ENCODE measurements around the gene IL23A.
"Not testable (repeated sequence)": the region's sequence is repeated elsewhere in the genome, so short reads cannot be mapped to it uniquely, and the experiment has no call there.

Gene IL23A

DNA sequence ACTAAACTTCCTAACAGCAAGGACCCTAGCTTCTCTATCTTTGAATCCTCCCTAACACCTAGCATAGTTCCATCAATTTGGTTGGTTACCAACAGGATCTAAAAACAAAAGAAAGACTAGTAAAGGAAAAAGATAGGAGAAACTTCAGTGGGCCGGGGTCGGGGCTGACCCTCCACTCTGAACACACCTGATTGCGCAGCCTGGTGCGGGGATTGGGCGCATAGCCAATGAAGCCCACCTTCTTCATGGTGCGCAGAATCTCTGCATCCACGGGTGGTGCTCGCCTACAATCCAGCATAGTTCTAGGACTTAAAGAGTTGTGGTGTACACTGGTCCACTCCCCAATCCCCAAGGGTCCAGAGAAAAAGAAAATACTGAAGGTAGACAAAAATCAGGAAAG, 12.6 kb upstream of the IL23A start:
- Histone ChIP-seq H3K9ac (ENCODE audit: low read depth, low read length) (no peak overlapping the region), H3K27me3 (ENCODE audit: insufficient read depth, low read length) (no peaks in the 10 kb centered on the region), H3K27ac (ENCODE audit: low read depth, low read length) (no peak overlapping the region), H3K36me3 (ENCODE audit: insufficient read depth, low read length) (peaks cover 56% of the 10 kb centered on the region), H3K9me3 (ENCODE audit: insufficient read depth, low read depth, low read length) (no peaks in the 10 kb centered on the region), H3K4me3 (ENCODE audit: low read length) (no peak overlapping the region), H3K4me1 (ENCODE audit: insufficient read depth, low read length) (no peaks in the 10 kb centered on the region)
- WGBS, result 90% methylated on average over 8 of the region's 8 CpGs

DNA sequence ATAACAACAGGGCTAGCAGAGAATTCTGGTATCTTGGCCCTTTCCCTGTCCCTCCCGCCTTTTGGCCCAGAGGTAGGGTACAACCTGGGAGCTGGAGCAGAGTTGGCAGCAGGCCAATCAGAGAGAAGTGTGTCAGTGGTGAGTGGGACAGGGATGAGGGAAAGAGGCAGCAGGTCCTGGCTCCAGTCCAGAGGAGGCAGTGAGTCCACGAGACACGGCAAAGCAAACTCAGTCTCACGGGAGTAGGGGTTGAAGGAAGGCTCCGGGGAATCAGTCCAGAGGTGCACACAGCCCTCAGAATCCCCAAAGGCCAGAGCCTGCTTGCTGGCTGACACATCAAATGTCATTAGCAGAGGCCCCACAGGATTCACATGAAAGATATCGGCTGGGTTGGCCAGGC, 12.2 kb upstream of the IL23A start:
- peaks cover 56% of the 10 kb centered on the region for H3K36me3 ChIP-seq (ENCODE audit: insufficient read depth, low read length)
- WGBS, result 96% methylated on average over 6 of the region's 6 CpGs

GRCh38 chr12:56330936-56331490, 7.7 kb upstream of the IL23A start:
- Histone ChIP-seq H3K27me3 (ENCODE audit: insufficient read depth, low read length) (no peaks in the 10 kb centered on the region), H3K4me1 (ENCODE audit: insufficient read depth, low read length) (peaks cover 11% of the 10 kb centered on the region; the same call in 1 of the 2 replicates), H3K9me3 (ENCODE audit: insufficient read depth, low read depth, low read length) (no peaks in the 10 kb centered on the region), H3K4me3 (ENCODE audit: low read length) (no peak overlapping the region), H3K27ac (ENCODE audit: low read depth, low read length) (no peak overlapping the region), H3K9ac (ENCODE audit: low read depth, low read length) (no peak overlapping the region), H3K36me3 (ENCODE audit: insufficient read depth, low read length) (peaks cover 15% of the 10 kb centered on the region)
- 95% methylated on average over 6 of the region's 7 CpGs for WGBS

More for the DNA sequence above, 12.2 kb upstream of the IL23A start:
- no peak overlapping the region for H3K4me3 ChIP-seq (ENCODE audit: low read length)
- H3K4me1 ChIP-seq (ENCODE audit: insufficient read depth, low read length), result no peaks in the 10 kb centered on the region
- no peak overlapping the region for H3K9ac ChIP-seq (ENCODE audit: low read depth, low read length)
- no peak overlapping the region for H3K27ac ChIP-seq (ENCODE audit: low read depth, low read length)
- H3K27me3 ChIP-seq (ENCODE audit: insufficient read depth, low read length), result no peaks in the 10 kb centered on the region
- H3K9me3 ChIP-seq (ENCODE audit: insufficient read depth, low read depth, low read length), result no peaks in the 10 kb centered on the region

DNA sequence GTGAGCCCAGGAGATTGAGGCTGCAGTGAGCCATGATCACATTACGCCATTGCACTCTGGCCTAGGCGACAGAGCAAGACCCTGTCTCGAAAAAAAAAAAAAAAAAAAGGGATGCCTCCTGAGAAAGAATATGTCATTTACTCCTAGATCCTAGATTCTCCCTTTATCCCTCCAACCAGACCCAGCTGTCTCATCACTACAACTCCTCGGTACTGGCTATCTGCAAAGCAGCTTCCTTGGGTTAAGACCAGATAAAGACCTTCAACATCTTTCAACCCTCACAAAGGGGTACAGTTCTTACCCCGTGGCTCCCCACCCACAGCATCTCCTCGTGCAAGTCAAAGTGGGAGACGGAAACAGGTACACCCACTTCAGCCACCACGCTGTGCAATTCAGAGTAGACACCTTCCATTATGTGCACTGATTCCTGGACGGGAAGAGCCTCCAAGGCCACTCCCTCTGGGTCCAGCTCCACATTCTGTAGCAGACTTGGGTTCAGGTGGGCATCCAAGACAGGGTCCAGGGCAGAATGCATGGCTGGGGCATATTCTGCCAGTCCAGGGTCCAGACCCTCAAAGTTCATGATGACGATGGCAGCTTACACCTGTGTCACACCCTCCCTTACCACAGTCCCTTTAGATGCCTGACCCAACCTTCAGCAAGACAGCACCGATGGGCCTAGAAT, 6.0 kb upstream of the IL23A start:
- no peaks in the 10 kb centered on the region; the same call in 1 of the 2 replicates for H3K36me3 ChIP-seq (ENCODE audit: insufficient read depth, low read length)
- 96% methylated on average over 11 of the region's 11 CpGs for WGBS
- peaks cover 11% of the 10 kb centered on the region; the same call in 1 of the 2 replicates for H3K4me1 ChIP-seq (ENCODE audit: insufficient read depth, low read length)
- H3K27ac ChIP-seq (ENCODE audit: low read depth, low read length), result peak overlapping the region; percentile 80
- no peaks in the 10 kb centered on the region for H3K9me3 ChIP-seq (ENCODE audit: insufficient read depth, low read depth, low read length)
- peak overlapping the region; percentile 83 for H3K4me3 ChIP-seq (ENCODE audit: low read length)
- no peaks in the 10 kb centered on the region for H3K27me3 ChIP-seq (ENCODE audit: insufficient read depth, low read length)
- H3K9ac ChIP-seq (ENCODE audit: low read depth, low read length), result peak overlapping the region; percentile 86; the same call in 1 of the 2 replicates

GRCh38 chr12:56333197-56333678, 5.4 kb upstream of the IL23A start:
- peak overlapping the region; percentile 80 for H3K27ac ChIP-seq (ENCODE audit: low read depth, low read length)
- peaks cover 17% of the 10 kb centered on the region for H3K4me1 ChIP-seq (ENCODE audit: insufficient read depth, low read length)
- WGBS, result 45% methylated on average over 6 of the region's 8 CpGs

GRCh38 chr12:56333679-56334489, 4.8 kb upstream of the IL23A start, which contains the start of gene PAN2:
TSS of gene PAN2 (minus strand) at chr12:56334000. CDS start at chr12:56333094, 906 bp downstream.
- WGBS, result under 1% methylated on average over 44 of the region's 45 CpGs
- H3K27me3 ChIP-seq (ENCODE audit: insufficient read depth, low read length), result no peaks in the 10 kb centered on the region
- peaks cover 21% of the 10 kb centered on the region for H3K4me1 ChIP-seq (ENCODE audit: insufficient read depth, low read length)

More at GRCh38 chr12:56333197-56333678, 5.4 kb upstream of the IL23A start:
- H3K9ac ChIP-seq (ENCODE audit: low read depth, low read length), result peak overlapping the region; percentile 86
- H3K4me3 ChIP-seq (ENCODE audit: low read length), result peak overlapping the region; percentile 83
- H3K36me3 ChIP-seq (ENCODE audit: insufficient read depth, low read length), result no peaks in the 10 kb centered on the region; the same call in 1 of the 2 replicates
- H3K27me3 ChIP-seq (ENCODE audit: insufficient read depth, low read length), result no peaks in the 10 kb centered on the region
- H3K9me3 ChIP-seq (ENCODE audit: insufficient read depth, low read depth, low read length), result no peaks in the 10 kb centered on the region

DNA sequence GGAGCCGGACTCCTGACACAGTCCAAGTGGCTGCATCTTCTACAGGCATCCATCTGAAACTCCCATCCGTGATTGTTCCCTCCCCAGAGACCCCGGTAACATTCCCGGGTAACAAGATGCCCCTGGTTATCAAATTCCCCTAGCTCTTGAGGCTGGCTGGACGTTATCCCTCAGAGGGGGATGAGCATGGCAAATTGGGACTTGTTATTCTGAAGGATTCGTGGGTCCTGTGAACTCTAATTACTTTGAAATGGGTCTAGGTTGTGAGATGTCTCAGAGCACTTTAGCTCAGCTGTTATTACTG, 4.2 kb upstream of the IL23A start:
- Histone ChIP-seq H3K36me3 (ENCODE audit: insufficient read depth, low read length) (no peaks in the 10 kb centered on the region), H3K4me1 (ENCODE audit: insufficient read depth, low read length) (peaks cover 27% of the 10 kb centered on the region), H3K27me3 (ENCODE audit: insufficient read depth, low read length) (no peaks in the 10 kb centered on the region), H3K4me3 (ENCODE audit: low read length) (peak overlapping the region; percentile 83), H3K9me3 (ENCODE audit: insufficient read depth, low read depth, low read length) (no peaks in the 10 kb centered on the region), H3K9ac (ENCODE audit: low read depth, low read length) (peak overlapping the region; percentile 86), H3K27ac (ENCODE audit: low read depth, low read length) (peak overlapping the region; percentile 80)
- 12% methylated on average over 6 of the region's 6 CpGs for WGBS

More at GRCh38 chr12:56333679-56334489, 4.8 kb upstream of the IL23A start, which contains the start of gene PAN2:
- Histone ChIP-seq H3K9me3 (ENCODE audit: insufficient read depth, low read depth, low read length) (no peaks in the 10 kb centered on the region), H3K36me3 (ENCODE audit: insufficient read depth, low read length) (no peaks in the 10 kb centered on the region), H3K27ac (ENCODE audit: low read depth, low read length) (peak within 1 kb of the TSS; percentile 80), H3K9ac (ENCODE audit: low read depth, low read length) (peak within 1 kb of the TSS; percentile 86), H3K4me3 (ENCODE audit: low read length) (peak within 1 kb of the TSS; percentile 83)

DNA sequence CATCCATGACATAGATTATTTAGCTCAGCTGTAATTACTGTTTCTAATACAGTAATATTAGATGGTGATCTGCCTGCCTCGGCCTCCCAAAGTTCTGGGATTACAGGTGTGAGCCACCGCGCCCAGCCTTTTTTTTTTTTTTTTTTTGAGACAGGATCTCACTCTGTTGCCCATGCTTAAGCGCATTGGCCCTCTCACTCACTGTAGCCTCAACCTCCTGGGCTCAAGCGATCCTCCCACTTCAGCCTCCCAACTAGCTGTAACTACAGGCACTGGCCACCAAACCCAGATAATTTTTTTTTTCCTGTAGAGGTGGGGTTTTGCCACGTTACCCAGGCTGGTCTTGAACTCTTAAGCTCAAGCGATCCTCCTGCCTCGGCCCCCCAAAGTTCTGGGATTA, 3.2 kb upstream of the IL23A start:
- WGBS, result 95% methylated on average over 8 of the region's 8 CpGs

DNA sequence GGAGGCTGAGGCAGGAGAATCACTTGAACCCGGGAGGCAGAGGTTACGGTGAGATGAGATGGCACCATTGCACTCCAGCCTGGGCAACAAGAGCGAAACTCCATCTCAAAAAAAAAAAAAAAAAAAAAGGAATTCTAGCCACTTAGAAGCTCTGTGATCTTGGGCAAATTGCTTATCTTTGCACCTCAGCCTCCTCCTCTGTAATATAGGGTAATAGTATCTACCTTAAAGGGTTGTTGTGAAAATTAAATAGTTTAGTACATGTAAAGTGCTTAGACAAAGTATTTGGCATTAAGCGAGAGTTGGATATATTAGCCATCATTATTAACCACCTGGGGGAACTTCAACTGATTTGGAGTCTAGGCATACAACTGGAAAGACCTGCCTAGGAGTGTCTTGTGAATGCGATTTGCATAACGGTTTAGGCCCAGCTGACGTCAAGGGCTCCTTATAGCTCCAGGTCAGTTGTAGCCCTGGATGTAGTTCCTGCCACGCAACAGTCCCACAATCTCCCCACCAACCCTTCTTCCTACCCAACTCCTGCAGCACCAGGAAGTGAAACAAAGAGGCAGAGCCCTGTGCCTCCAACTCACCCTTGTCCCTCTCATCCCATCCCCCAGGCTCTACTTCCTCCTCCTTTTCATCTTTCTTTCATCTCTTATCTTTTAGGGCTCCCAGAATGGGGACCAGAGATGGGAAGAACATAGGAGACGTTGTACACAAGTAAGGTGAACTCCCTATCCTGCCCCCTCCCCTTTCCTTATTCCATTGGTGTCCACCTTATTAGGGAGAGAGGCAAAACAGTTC, 2.1 kb upstream of the IL23A start:
- H3K27me3 ChIP-seq (ENCODE audit: insufficient read depth, low read length), result no peaks in the 10 kb centered on the region
- whole genome bisulfite sequencing, result 93% methylated on average over 7 of the region's 9 CpGs
- no peak overlapping the region for H3K4me3 ChIP-seq (ENCODE audit: low read length)
- no peak overlapping the region for H3K27ac ChIP-seq (ENCODE audit: low read depth, low read length)
- peaks cover 29% of the 10 kb centered on the region for H3K4me1 ChIP-seq (ENCODE audit: insufficient read depth, low read length)
- no peak overlapping the region for H3K9ac ChIP-seq (ENCODE audit: low read depth, low read length)
- H3K9me3 ChIP-seq (ENCODE audit: insufficient read depth, low read depth, low read length), result no peaks in the 10 kb centered on the region
- H3K36me3 ChIP-seq (ENCODE audit: insufficient read depth, low read length), result peaks cover 5% of the 10 kb centered on the region; the same call in 1 of the 2 replicates

More for the DNA sequence above, 3.2 kb upstream of the IL23A start:
- not testable (repeated sequence) for H3K27me3 ChIP-seq (ENCODE audit: insufficient read depth, low read length); H3K36me3 ChIP-seq (ENCODE audit: insufficient read depth, low read length); H3K9ac ChIP-seq (ENCODE audit: low read depth, low read length); H3K4me3 ChIP-seq (ENCODE audit: low read length); H3K9me3 ChIP-seq (ENCODE audit: insufficient read depth, low read depth, low read length); H3K27ac ChIP-seq (ENCODE audit: low read depth, low read length)
- H3K4me1 ChIP-seq (ENCODE audit: insufficient read depth, low read length), result peaks cover 29% of the 10 kb centered on the region

DNA sequence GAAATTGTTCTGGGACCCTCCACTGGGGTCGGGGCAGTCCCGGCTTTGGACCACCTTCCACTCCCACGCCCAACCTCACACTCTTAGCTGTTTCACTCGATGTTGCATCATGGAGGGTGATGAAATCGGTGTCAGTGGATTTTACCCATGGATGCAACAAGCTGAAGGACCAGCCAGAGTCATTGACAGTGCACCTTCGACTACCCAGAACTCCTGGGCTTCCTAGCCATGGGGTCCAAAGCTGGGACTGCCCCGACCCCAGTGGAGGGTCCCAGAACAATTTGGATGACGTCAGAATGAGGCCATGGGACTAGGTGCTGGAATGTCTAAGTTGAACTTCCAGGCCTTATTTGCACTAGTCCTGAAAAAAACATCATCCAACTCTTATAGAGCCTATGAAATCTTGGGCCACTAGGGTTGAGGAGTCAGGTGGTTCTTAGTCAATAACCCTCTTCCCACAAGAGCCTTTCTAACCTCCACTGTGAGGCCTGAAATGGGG, 882 bp upstream of the IL23A start:
- peaks cover 27% of the 10 kb centered on the region for H3K4me1 ChIP-seq (ENCODE audit: insufficient read depth, low read length)

More for the DNA sequence above, 882 bp upstream of the IL23A start:
- no peak overlapping the region for H3K4me3 ChIP-seq (ENCODE audit: low read length)
- no peak overlapping the region for H3K9ac ChIP-seq (ENCODE audit: low read depth, low read length)
- WGBS, result 87% methylated on average over 8 of the region's 8 CpGs
- H3K9me3 ChIP-seq (ENCODE audit: insufficient read depth, low read depth, low read length), result no peaks in the 10 kb centered on the region
- H3K27me3 ChIP-seq (ENCODE audit: insufficient read depth, low read length), result no peaks in the 10 kb centered on the region
- peaks cover 11% of the 10 kb centered on the region for H3K36me3 ChIP-seq (ENCODE audit: insufficient read depth, low read length)
- peak overlapping the region; percentile 50; the same call in 1 of the 2 replicates for H3K27ac ChIP-seq (ENCODE audit: low read depth, low read length)
